NCI-H2196 (cell line): ENCODE measurements around the gene BEAN1.

Experiments
- DNase-seq: peaks from one replicate; lab custom pipeline; 2025; ENCODE audit not compliant: unreplicated experiment; lab: John Stamatoyannopoulos, UW

BEAN1 gene

DNA sequence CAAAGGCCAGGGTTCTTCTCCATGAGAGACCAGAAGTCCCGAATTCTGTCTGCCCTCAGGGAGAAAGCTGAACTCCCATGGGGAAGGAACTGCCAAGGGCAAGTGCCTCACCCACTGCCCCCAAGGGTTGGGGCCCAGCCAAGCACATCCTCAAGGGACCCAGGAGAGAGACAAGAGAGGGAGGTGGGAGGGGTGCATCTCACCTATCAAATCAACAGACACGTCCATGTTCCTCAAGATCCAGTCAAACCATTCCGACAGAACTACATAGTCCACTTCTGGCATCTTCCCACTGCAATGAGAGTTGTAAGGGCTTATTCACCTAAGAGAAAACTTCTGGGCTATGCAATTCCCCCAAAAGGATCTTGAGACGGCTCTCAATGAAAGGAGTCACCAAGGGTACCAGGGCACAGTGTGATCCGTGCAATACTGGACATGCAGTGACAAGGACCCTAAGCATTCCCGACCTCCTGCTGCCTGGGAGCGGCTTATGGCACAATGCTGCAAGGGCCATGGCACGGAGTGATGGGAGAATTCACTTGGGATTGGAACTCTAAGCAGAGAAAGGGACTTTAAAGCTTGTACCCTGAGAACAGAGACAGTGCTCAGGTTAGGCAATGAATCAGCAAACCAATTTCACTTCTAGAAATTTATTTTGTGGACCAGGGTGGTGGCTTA is 90.6 kb downstream of the BEAN1 start:
- no peak for DNase-seq

DNA sequence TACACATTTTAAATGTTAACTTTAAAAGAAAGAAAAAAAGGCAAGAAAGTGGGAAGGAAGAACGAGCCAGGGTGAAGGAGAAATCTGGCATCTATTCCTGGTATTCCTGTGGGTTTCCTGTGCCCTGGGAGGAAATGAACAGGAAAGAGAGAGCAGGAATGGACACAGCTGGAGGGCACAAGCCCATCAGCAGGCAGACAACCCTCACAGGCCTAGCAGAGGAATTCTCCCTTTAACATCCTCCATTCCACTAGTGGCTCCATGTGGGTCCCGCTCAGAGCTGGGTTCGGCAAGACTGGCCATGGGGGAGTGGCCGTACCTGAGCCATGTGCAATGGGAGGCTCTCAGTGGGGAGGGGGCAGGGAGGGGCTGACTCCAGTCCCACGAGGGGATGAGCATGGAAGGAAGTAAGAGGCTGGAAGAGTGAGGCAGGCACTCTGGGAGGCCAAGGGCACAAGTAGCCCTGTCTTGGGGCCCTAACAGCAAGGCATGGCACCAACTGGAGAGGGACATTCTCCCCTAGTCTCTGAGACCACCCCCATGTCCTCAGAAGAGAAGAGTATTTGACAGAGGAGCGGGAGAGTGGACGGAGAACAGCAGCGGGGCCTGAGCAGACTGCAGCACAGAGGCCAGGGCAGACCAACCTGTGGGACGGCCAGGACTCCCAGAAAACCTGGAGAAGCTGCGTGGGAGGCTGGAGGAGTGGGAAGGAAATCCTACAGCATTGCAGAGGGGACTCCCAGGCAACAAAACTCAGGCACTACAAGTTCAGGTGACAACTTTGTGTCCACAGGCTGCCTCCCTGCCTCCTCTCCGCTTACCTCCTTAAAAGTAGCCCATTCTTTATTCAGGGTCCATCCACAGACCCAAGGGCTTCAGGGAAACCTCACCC is 92.6 kb downstream of the BEAN1 start:
- no peak for DNase-seq

DNA sequence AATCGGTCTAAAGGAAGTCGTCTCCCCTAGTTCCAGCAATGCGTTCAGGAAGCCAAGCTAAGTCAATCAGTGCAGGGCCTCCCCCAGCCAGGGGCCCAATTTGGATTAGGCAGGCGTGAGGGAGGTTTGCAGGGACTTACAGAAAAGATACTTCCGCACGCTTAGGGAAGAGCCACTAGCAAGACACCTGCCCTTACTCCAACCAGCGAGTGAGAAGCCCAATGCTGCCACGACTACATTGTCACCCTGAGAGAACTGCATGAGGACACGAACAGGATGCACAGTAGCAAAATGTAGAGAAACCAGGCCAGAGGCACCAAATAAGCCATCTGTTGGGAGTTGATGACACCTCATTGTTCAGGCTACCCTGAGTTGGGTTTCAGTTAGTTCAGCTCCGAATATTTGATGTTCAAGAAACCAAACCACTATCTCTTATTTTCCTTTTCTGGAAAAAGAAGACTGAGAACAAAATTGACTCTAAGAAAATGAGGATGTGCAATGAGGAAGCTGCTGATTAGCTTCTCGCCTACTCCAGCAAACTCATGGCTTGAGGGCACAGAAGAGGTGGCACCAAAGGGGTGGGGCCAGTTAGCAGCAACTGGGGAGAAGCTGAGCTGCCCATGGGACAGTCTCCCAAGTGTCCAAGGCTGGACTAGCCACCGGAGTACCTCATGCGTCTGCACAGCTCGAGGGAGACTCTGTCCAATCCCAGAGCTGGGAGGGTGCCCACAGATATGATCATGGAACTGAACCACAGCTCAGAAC is 93.5 kb downstream of the BEAN1 start:
- no peak for DNase-seq

DNA sequence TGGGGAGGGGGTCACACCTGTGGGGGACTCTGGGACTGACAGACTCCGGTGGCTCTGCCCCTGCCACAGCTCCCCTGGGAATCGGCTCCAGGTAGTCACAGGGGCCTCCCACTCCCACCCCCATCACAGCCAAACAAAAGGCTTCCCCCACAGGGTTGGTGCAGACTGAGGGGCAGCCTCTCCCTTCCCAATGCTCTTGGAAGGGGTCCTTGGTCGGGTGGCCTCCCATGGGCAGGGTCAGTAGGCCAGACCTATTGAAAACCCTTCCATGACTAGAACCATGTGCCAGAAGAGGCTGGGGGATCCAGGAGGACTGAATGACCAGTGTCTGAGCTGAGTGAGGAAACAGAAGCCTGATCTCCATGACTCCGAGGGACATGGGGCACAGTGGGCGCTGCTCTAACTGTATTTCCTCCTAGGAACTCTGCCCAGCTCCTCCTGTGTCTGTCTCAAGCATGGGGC is 94.2 kb downstream of the BEAN1 start:
- no peak for DNase-seq

DNA sequence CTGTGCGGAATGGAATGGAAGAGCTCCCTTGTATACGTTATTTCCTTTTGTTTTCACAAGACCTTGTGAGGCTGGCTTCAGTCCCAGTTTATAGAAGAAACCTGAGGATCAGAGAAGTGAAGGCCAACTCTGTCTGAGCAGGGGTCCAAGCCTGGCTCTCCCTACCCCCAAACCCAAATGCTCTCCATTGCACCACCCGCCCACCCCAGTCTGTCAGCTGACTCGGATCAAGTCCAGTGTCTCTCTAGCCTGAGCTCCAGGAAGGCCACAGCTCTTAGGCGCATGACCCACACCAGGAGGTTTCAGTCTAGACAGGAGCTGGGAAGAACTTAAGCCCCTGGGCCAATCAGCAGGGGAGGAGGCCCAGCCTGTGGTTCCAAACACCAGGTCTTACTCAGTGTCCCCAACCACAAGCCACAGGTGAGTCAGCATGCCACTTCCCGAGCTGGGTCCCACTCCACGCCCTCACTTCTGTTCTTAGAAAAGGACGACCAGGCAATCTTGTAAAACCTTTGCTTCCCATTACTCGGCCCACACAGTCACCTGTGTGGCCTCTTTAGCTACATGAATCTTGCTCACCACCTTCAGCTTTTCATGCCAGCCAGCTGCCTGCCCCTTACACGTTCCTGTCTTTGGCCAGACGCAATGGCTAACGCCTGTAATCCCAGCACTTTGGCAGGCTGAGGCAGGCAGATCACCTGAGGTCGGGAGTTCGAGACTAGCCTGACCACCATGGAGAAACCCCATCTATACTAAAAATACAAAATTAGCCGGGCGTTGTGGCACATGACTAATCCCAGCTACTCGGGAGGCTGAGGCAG is 95.1 kb downstream of the BEAN1 start:
- DNase-seq, result no peak

DNA sequence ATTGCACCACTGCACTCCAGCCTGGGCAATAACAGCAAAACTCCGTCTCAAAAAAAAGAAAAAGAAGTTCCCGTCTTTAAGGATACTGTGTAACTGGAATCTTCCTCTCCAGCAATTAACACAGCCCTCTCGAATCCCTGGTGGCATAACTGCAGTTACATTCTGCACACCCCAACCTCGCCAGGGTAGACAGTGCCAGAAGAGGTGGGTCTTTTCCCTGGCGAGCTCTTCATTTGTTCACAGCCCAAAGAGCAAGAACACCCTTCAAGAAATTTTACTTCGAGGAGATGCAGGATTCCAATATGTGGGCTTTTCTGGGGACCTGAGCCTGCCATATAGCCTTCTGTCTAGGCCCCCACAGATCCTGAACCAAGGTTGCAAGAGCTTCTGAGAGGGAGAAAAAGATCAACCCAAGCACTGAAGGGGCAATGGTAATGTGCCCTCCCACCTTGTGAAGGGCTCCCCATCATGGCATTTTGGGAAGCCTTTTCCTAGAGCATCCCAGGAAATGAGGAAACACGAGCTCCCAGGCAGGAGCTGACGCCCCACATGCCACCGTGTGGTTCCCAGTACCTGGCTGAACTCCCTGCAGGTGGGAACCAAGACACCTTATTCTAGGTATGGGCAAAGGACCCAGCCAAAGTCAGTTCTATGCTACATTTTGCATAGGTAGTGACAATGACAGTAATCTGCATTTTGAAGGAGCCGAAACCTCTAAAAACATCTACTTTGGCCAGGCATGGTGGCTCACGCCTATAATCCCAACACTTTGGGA is 95.9 kb downstream of the BEAN1 start:
- DNase-seq, result no peak

DNA sequence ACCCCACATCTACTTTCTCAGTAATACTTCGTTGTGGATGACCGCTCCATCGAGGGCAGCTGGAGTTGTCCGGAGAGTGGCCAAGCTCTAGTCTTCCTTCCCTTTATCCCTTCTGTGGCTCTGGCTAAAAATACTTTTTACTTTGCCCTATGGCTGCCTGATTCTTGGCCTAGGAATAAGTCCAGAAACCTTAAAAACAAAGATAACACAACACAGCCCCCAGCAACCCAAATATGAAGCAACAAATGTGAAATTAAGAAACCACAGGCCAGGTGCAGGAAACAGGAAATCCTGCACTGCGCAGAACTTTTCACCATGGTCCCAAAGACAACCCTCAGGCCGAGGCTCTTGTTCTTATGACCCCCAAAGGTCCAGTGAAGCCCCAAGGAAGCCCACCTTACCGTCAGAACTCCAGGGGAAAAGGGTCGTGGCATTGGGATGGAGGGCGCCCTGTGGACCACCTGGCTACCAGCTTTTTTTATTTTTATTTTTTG is 96.8 kb downstream of the BEAN1 start:
- DNase-seq, result no peak

DNA sequence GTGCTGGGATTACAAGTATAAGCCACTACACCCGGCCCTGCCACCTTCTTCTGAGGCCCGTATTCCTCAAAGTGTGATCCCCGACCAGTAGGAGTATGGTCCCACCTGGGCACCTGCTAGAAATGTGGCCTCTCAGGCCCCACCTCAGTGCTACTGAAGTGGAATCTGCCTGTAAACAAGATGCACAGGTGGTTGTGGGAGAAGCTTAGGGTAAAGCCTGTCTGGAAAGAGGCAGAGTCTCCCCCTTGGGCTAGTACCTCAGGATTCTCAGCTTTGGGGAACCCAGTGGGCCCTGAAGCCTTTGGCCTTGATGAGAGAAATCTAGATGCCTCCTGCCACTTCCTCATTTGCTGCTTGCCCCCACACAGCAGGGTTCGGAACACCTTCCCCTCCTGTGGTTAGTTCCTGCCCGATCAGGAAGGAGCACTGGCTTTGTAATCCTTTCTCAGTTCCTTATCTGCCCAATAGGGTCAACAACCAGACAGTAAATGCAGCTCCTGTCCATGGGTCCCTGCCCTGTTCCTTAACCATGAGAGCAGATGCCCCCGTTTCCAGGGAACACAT is 97.6 kb downstream of the BEAN1 start:
- DNase-seq, result no peak

DNA sequence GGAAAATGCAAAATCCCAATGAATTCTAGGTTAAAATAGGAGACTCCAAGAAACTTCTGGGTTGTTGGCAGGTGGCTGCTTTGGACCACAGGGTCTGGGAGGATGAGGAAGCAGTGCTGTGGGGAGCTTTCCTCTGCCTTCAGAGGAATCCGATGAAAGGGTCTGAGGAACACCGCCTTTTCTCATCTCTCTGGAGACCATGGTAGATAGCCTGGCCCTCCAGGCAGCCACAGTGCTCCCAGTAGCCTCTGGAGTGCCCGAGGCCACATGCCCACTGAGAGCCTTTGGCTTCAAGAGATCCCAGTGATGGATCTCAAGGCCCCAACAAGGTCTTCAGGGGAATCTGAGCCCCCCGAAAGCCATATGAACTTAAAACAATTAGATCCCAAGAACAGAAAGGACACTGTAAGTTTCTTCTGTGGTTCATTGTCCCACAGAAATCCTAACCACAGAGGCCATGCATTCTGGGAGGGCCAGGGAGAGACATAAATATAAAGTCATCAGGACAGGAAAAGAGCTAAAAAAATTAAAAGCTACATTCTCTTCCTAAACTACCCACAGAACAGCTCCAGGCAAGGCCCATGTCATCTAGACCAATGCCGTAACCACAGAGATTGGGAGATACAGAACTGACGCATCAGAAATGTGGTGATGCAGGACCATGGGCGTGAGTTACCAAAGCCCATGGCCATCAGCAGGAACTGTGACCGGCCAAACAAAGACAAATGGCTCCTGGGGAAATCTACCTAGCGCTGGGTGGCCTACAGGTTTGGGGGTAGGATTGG is 98.5 kb downstream of the BEAN1 start:
- DNase-seq, result no peak

DNA sequence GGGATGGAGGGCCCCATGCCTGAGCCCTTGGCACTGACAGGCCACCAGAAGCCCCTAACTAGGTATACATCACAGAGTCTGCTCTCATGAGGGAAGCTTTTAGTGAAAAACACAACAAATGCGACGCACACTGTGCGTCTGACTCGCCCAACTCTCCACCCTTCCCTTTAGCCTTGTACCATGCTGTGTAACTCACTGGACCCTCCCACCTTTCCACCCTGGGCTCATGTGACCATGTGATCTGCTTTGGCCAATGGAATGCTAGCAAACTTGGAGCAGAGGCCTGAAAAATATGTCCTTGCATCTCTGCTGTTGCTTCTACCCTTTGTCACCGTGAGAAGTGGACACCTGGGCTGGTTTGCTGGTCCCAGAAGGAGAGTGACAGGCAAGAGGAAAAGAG is 101.2 kb downstream of the BEAN1 start:
- no peak for DNase-seq

DNA sequence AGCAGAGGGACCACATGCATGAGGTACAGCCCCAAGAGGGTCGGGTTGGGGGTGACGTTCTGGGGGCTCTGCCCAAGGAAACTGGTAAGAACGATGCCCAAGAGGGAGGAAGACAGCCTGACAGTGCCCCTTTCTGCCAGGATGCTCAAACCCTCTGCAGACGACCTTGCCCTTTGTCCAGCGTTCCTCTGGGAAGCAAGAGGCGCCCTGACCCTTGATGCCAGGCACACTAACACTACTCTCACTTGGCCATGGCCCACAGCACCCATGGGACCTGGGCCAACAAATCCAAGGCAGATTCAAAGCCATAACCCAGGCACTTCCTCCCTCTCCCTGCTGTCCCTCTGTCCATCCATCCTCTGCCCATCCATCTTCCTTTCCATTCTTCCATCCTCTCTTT is 102.4 kb downstream of the BEAN1 start:
- DNase-seq, result no peak
